ENCODE results near the gene ALPK1.

ALPK1 gene

DNA sequence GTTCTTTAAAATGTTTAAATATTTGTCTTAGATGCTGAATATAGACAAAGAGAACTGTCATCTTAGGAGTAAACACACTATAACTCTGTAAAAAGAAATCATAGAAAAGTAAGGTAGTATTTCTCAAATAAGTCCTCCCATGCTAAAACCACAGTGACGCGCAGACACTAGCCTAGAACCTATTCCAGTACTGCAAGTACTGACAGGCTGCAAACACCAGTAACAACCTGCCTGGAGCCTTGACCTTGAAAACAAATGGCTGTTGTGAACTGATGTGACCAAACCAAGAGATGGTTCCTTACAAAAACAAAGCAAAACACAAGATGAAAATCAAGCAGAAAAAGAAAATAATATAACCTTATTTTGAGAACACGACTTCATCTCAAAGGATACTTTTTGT is 19.9 kb upstream of the ALPK1 start:
- TF ChIP-seq BACH2 (CRISPR knock-in tag; IDR thresholded peaks at IDR 0.05; ENCODE audit: borderline replicate concordance), result no peak
- TF ChIP-seq, protein P1, sequence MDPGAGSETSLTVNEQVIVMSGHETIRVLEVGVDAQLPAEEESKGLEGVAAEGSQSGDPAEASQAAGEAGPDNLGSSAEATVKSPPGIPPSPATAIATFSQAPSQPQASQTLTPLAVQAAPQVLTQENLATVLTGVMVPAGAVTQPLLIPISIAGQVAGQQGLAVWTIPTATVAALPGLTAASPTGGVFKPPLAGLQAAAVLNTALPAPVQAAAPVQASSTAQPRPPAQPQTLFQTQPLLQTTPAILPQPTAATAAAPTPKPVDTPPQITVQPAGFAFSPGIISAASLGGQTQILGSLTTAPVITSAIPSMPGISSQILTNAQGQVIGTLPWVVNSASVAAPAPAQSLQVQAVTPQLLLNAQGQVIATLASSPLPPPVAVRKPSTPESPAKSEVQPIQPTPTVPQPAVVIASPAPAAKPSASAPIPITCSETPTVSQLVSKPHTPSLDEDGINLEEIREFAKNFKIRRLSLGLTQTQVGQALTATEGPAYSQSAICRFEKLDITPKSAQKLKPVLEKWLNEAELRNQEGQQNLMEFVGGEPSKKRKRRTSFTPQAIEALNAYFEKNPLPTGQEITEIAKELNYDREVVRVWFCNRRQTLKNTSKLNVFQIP (CRISPR knock-in tag; IDR thresholded peaks at IDR 0.05; ENCODE audit: borderline replicate concordance, low read depth), result no peak
- TF ChIP-seq ZC3H10 (CRISPR knock-in tag; IDR thresholded peaks at IDR 0.05), result no peak
- no peak for TF ChIP-seq OSR1 (CRISPR knock-in tag; IDR thresholded peaks at IDR 0.05)
- TF ChIP-seq ZFP3 (CRISPR knock-in tag; IDR thresholded peaks at IDR 0.05), result no peak
- TF ChIP-seq, protein P2, sequence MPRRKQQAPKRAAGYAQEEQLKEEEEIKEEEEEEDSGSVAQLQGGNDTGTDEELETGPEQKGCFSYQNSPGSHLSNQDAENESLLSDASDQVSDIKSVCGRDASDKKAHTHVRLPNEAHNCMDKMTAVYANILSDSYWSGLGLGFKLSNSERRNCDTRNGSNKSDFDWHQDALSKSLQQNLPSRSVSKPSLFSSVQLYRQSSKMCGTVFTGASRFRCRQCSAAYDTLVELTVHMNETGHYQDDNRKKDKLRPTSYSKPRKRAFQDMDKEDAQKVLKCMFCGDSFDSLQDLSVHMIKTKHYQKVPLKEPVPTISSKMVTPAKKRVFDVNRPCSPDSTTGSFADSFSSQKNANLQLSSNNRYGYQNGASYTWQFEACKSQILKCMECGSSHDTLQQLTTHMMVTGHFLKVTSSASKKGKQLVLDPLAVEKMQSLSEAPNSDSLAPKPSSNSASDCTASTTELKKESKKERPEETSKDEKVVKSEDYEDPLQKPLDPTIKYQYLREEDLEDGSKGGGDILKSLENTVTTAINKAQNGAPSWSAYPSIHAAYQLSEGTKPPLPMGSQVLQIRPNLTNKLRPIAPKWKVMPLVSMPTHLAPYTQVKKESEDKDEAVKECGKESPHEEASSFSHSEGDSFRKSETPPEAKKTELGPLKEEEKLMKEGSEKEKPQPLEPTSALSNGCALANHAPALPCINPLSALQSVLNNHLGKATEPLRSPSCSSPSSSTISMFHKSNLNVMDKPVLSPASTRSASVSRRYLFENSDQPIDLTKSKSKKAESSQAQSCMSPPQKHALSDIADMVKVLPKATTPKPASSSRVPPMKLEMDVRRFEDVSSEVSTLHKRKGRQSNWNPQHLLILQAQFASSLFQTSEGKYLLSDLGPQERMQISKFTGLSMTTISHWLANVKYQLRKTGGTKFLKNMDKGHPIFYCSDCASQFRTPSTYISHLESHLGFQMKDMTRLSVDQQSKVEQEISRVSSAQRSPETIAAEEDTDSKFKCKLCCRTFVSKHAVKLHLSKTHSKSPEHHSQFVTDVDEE (CRISPR knock-in tag; IDR thresholded peaks at IDR 0.05), result no peak
- TF ChIP-seq ZFP30 (CRISPR knock-in tag; IDR thresholded peaks at IDR 0.05), result no peak
- no peak for TF ChIP-seq ZNF8 (CRISPR knock-in tag; IDR thresholded peaks at IDR 0.05)
- TF ChIP-seq TCF4 (CRISPR knock-in tag; IDR thresholded peaks at IDR 0.05; ENCODE audit: borderline replicate concordance), result no peak
- no peak for TF ChIP-seq CSDC2 (CRISPR knock-in tag; IDR thresholded peaks at IDR 0.05)
- TF ChIP-seq ISL1 (CRISPR knock-in tag; IDR thresholded peaks at IDR 0.05), result no peak
- no peak for ATAC-seq

DNA sequence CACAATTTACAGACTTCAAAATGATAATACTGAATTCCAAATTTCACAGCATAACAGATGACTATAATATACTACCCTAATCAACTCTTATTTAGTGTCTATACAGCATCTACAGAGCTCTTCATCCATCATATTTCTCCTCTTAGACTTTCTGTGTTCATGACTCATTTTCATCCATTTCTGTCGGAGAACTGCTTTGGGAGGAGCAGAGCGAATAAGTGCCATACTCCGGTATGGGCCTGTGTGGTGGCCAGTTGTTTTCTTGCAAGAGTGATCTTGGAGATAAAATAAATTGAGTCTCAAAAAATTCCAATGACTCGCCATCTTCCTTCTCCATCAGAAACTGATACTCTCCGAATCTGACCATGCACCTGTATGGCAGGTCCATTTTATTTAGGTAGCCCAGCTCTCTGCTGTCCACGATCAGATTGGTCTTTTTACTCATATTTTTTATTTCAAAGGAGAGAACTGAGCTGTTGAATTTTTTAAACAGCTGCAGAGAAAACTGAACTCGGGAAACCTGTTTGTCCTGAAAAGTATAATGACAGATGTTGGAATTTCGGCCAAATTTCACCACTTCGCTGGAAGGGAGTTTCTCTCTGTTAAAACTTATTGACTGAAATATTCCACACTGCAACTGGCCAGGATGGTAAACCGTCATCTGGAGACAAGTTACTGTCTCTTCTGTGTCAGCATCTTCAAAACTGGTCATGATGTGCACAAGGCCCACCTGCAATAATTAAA is 19.3 kb upstream of the ALPK1 start:
- TF ChIP-seq BACH2 (CRISPR knock-in tag; IDR thresholded peaks at IDR 0.05; ENCODE audit: borderline replicate concordance) (no peak), GLIS3 (CRISPR knock-in tag; IDR thresholded peaks at IDR 0.05) (no peak)
- TF ChIP-seq, protein P3, sequence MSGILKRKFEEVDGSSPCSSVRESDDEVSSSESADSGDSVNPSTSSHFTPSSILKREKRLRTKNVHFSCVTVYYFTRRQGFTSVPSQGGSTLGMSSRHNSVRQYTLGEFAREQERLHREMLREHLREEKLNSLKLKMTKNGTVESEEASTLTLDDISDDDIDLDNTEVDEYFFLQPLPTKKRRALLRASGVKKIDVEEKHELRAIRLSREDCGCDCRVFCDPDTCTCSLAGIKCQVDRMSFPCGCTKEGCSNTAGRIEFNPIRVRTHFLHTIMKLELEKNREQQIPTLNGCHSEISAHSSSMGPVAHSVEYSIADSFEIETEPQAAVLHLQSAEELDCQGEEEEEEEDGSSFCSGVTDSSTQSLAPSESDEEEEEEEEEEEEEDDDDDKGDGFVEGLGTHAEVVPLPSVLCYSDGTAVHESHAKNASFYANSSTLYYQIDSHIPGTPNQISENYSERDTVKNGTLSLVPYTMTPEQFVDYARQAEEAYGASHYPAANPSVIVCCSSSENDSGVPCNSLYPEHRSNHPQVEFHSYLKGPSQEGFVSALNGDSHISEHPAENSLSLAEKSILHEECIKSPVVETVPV (CRISPR knock-in tag; IDR thresholded peaks at IDR 0.05), result no peak
- ATAC-seq, result no peak

DNA sequence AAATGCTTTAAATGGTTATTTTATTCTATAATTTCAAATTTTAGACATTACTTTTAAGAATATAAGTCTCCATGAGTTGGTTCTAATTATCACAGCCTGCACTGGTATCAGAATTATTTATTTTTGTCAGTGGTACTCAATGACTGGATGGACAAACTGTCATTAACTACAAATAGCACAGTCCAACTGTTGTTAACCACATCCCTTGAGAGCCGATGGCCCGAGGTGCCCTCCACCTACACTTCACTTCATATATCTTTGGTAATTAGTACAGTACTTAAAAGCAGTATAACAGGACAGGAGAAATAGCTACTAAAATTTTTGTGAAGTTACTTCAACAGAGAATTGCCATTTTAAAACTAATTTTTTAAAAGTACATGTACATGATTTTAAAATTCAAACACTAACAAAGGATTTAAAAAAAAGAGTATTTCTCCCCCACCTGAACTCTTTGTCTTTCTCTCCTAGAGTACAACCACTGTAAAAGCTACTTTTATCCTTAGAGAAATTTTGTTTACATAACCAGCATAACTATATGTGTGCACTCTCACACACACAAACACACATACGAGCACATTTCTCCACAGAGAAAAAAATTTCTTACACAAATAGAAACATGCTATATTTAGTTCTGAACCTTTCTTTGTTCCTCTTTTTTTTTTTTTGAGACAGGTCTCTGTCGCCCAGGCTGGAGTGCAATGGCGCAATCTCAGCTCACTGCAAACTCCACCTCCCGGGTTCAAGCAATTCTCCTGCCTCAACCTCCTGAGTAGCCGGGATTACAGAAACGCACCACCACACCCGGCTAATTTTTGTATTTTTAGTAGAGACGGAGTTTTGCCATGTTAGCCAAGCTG is 17.9 kb upstream of the ALPK1 start:
- TF ChIP-seq ESRRG (CRISPR knock-in tag; IDR thresholded peaks at IDR 0.05) (no peak), TCF4 (CRISPR knock-in tag; IDR thresholded peaks at IDR 0.05; ENCODE audit: borderline replicate concordance) (no peak), PPARA (CRISPR knock-in tag; IDR thresholded peaks at IDR 0.05; ENCODE audit: borderline replicate concordance) (no peak), ZC3H10 (CRISPR knock-in tag; IDR thresholded peaks at IDR 0.05) (no peak), OSR1 (CRISPR knock-in tag; IDR thresholded peaks at IDR 0.05) (no peak), TOX (CRISPR knock-in tag; IDR thresholded peaks at IDR 0.05; ENCODE audit: borderline replicate concordance) (no peak), ARNTL (CRISPR knock-in tag; IDR thresholded peaks at IDR 0.05; ENCODE audit: borderline replicate concordance, low read depth) (no peak), ZFP3 (CRISPR knock-in tag; IDR thresholded peaks at IDR 0.05) (no peak), ISL1 (CRISPR knock-in tag; IDR thresholded peaks at IDR 0.05) (no peak), BACH2 (CRISPR knock-in tag; IDR thresholded peaks at IDR 0.05; ENCODE audit: borderline replicate concordance) (no peak), SNAI2 (CRISPR knock-in tag; IDR thresholded peaks at IDR 0.05) (no peak), RARB (CRISPR knock-in tag; IDR thresholded peaks at IDR 0.05) (no peak), ZNF70 (CRISPR knock-in tag; IDR thresholded peaks at IDR 0.05) (no peak), ZNF565 (CRISPR knock-in tag; conservative IDR thresholded peaks at IDR 0.05; ENCODE audit: low read depth) (no peak), ZFP30 (CRISPR knock-in tag; IDR thresholded peaks at IDR 0.05) (no peak), CSDC2 (CRISPR knock-in tag; IDR thresholded peaks at IDR 0.05) (no peak)
- TF ChIP-seq, protein P4, sequence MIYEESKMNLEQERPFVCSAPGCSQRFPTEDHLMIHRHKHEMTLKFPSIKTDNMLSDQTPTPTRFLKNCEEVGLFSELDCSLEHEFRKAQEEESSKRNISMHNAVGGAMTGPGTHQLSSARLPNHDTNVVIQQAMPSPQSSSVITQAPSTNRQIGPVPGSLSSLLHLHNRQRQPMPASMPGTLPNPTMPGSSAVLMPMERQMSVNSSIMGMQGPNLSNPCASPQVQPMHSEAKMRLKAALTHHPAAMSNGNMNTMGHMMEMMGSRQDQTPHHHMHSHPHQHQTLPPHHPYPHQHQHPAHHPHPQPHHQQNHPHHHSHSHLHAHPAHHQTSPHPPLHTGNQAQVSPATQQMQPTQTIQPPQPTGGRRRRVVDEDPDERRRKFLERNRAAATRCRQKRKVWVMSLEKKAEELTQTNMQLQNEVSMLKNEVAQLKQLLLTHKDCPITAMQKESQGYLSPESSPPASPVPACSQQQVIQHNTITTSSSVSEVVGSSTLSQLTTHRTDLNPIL (CRISPR knock-in tag; IDR thresholded peaks at IDR 0.05; ENCODE audit: low read depth), result no peak
- TF ChIP-seq, protein P5, sequence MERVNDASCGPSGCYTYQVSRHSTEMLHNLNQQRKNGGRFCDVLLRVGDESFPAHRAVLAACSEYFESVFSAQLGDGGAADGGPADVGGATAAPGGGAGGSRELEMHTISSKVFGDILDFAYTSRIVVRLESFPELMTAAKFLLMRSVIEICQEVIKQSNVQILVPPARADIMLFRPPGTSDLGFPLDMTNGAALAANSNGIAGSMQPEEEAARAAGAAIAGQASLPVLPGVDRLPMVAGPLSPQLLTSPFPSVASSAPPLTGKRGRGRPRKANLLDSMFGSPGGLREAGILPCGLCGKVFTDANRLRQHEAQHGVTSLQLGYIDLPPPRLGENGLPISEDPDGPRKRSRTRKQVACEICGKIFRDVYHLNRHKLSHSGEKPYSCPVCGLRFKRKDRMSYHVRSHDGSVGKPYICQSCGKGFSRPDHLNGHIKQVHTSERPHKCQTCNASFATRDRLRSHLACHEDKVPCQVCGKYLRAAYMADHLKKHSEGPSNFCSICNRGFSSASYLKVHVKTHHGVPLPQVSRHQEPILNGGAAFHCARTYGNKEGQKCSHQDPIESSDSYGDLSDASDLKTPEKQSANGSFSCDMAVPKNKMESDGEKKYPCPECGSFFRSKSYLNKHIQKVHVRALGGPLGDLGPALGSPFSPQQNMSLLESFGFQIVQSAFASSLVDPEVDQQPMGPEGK (CRISPR knock-in tag; IDR thresholded peaks at IDR 0.05; ENCODE audit: borderline replicate concordance), result no peak
- TF ChIP-seq, protein P1 (CRISPR knock-in tag; IDR thresholded peaks at IDR 0.05; ENCODE audit: borderline replicate concordance, low read depth), result no peak
- no peak for ATAC-seq
